Keratinocyte (primary cell): ENCODE measurements around the gene EVL.

Experiments used
- EZH2 ChIP-seq: IDR thresholded peaks from one replicate; pipeline ENCODE4 v1.6.1; 2012; ENCODE audit warnings: inconsistent platforms, mild to moderate bottlenecking, low read length, moderate library complexity
- TF ChIP-seq, protein P1 (sequence below), 3 experiments: IDR thresholded peaks in 1 of 3; conservative IDR thresholded peaks in 1 of 3; optimal IDR thresholded peaks in 1 of 3; 2 replicates in 2 of 3; 3 replicates in 1 of 3; pipeline versions ENCODE3 to v1.5.1; 2011; ENCODE audit warnings: low read length in 3 of 3, mild to moderate bottlenecking in 3 of 3, moderate library complexity in 2 of 3, control low read depth in 1 of 3, inconsistent platforms in 1 of 3; ENCODE audit not compliant: insufficient read depth in 2 of 3; ENCODE audit errors: extremely low read depth in 1 of 3

DNA sequence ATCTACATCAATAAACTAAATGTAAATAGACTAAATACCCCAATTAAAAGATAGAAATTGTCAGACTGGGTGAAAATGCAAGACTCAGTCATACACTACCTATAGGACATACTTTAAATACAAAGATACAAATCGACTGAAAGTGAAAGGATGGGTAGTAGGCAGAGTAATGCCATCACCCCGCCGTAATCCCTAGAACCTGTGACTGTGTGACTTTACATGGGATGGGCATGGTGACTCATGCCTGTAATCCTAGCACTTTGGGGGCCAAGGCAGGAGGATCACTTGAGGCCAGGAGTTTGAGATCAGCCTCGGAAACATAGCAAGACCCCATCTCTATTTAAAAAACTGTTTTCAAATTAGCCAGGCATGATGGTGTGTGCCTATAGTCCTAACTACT is 2.6 kb upstream of the EVL start:
- TF ChIP-seq, protein P1, sequence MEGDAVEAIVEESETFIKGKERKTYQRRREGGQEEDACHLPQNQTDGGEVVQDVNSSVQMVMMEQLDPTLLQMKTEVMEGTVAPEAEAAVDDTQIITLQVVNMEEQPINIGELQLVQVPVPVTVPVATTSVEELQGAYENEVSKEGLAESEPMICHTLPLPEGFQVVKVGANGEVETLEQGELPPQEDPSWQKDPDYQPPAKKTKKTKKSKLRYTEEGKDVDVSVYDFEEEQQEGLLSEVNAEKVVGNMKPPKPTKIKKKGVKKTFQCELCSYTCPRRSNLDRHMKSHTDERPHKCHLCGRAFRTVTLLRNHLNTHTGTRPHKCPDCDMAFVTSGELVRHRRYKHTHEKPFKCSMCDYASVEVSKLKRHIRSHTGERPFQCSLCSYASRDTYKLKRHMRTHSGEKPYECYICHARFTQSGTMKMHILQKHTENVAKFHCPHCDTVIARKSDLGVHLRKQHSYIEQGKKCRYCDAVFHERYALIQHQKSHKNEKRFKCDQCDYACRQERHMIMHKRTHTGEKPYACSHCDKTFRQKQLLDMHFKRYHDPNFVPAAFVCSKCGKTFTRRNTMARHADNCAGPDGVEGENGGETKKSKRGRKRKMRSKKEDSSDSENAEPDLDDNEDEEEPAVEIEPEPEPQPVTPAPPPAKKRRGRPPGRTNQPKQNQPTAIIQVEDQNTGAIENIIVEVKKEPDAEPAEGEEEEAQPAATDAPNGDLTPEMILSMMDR (optimal IDR thresholded peaks at IDR 0.05 in 1 of 3, IDR thresholded peaks at IDR 0.05 in 1 of 3, conservative IDR thresholded peaks at IDR 0.05 in 1 of 3; ENCODE audit: extremely low read depth in 1 of 3, insufficient read depth in 2 of 3, low read length in 3 of 3): no peak
- no peak for TF ChIP-seq EZH2
